Prostate gland (tissue), 2 donors: Measurements from ENCODE around the gene SMAD7. TPM values are rescaled to one million over a fixed set of nuclear protein-coding genes. Genes with fewer than 3 reads are reported as not detected.

ENCODE experiments used
- DNase-seq: peaks from one replicate; pipeline ENCODE4 v3.0.0-alpha.2; 2019; ENCODE audit warnings: low spot score
- H3K27ac ChIP-seq, 2 donors: fragments of 200-600 bp; sonication (generic); 2 replicates each; pipeline ENCODE4 v1.5.1; 2017 to 2019
- H3K27me3 ChIP-seq: fragments of 200-600 bp; sonication (generic); replicated peaks from 2 replicates; pipeline ENCODE4 v1.5.1; 2019; ENCODE audit not compliant: insufficient read depth
- H3K36me3 ChIP-seq, 2 donors: fragments of 200-600 bp; sonication (generic); 1 replicate in 1 of 2; 2 replicates in 1 of 2; pipeline versions ENCODE4 v1.5.1 to v1.8.1; 2017 to 2019
- H3K4me1 ChIP-seq: fragments of 200-600 bp; sonication (generic); replicated peaks from 2 replicates; pipeline ENCODE4 v1.5.1; 2019
- H3K4me3 ChIP-seq, 2 donors: fragments of 200-600 bp; sonication (generic); 2 replicates each; pipeline ENCODE4 v1.5.1; 2017 to 2019
- H3K9me3 ChIP-seq: fragments of 200-600 bp; sonication (generic); 2 replicates; pipeline ENCODE4 v1.5.1; 2017
- CTCF ChIP-seq, 4 experiments: fragments of 200-600 bp in 2 of 4; fragments of 450-650 bp in 2 of 4; sonication (generic) in 2 of 4; IDR thresholded peaks; 1 replicate in 3 of 4; 2 replicates in 1 of 4; pipeline ENCODE4 v1.5.1; 2016 to 2019; ENCODE audit warnings: antibody characterized with exemption in 4 of 4, mild to moderate bottlenecking in 2 of 4, moderate library complexity in 2 of 4
- POLR2A ChIP-seq: fragments of 450-650 bp; IDR thresholded peaks from one replicate; pipeline ENCODE4 v1.6.1; 2016; ENCODE audit warnings: antibody characterized with exemption, mild to moderate bottlenecking
- POLR2AphosphoS5 ChIP-seq: sonication (generic); formaldehyde crosslinking; IDR thresholded peaks from one replicate; pipeline ENCODE4 v1.6.1; 2017; ENCODE audit warnings: antibody characterized with exemption
- WGBS: methylation state at CpG from one replicate; pipeline ENCODE4 v1.1.5; 2018; 5-methylcytosine and 5-hydroxymethylcytosine counted together
- intact Hi-C: fragments of 100-400 bp; cut with DNase I; formaldehyde crosslinking; loops from one replicate; pipeline ENCODE4 v1.14.2; 2022
- total RNA-seq, 2 donors: library from RNA; depleted of rRNA; stranded (reverse); fragments of >200 nt; gene quantifications; one replicate each; pipeline ENCODE4 v1.1.0, GENCODE V29; 2016

Gene SMAD7
- total RNA-seq, 2 donors from 2014 or later, result 29.3 to 31.0 TPM

DNA sequence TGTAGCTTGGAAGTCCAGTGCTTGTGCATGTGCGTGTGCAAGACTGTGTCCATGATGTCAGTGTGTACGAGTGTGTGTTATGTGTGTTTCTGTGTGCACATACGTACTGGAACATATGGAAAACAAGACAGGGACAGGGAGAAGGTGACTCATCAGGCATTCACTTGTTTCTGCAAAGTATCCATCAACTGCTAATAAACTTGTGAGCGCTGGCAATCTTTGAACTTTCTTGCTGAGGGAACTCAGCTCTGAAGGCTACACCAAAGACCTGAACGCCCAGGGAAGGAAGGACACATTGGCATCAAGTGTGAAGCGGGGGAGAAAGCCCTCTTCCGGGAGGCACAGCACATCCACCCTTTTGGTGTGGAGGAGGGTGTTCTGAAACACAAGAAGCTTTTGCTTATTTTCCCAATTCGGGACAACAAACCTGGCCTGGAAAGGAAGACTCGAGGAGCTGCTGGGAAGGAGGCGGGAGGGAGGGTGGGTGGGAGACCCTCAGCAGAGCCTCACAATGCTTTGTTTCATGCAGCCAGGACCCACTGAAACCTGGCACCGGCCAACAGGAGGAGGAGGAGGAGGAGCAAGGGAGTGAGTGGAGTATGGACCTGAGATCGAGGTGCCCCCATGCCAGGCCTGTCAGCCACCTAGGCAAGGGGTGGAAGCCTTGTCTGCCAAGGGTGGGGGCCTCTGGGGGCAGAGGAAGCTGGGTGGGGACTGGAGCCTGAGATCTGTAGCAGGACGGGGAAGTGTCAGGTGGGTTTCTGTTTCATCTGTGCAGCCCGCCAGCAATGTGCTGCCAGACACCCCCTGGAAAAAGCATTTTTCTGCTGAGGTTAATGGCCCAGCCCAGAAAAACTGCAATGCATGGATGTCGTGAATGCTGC lies 26.8 kb downstream of the SMAD7 start:
- TF ChIP-seq POLR2A (no peak), POLR2AphosphoS5 (no peak)
- Histone ChIP-seq H3K4me1 (peaks cover 23% of the 10 kb centered on the region), H3K4me3 (no peak overlapping the region), H3K9me3 (no peaks in the 10 kb centered on the region), H3K27ac (peak overlapping the region; percentile 57 to 66), H3K27me3 (no peaks in the 10 kb centered on the region), H3K36me3 (no peaks in the 10 kb centered on the region)
- intact Hi-C loops, result no loop called here
- 32% methylated on average over 15 of the region's 15 CpGs for WGBS
- no peak for DNase-seq

DNA sequence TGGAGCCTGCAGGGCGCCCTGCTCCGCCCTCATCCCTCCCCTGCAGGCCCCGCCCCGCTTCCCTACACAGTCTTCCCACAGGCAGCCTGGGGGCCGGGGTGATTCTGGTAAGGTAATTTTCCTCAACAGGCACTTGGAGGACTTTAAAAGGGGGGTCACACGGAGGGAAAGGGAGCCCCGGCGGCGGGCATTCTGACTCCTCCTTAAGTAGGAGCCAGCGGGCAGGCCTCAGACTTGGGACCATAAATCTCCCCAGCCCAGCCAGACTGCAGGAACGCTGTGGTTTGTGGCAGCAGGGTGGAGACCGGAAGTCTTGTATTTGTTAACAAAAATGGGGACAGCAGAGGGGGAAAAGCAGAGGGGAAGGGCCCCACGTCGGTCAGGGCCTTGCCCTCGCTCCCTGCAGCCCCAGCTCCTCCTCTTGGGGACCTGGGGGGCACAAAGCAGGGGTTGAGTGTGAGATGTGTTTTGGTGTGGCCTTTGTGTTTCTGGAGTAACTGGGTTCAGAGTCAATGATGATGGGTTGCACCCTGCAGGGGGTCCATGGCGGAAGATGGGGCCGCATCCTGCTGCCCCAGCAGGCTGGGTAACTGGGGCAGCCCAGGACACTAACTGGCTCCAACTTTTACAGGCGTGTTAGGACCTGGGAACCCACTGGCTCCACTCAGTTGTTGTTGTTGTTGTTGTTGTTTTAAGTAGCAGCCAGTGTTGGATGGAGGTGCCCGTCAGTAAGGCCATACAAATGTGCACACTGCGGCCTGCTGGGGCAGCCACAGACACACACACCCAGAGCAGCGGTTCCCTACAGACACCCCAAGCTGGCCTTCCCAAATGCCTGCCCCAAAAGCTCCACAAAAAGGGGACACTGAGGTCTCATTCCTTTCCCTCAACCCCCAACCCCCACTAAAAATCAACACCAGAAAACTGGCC lies 27.7 kb downstream of the SMAD7 start:
- peak overlapping the region; percentile 57 to 66 for H3K27ac ChIP-seq
- DNase-seq, result peak; percentile 71
- peaks cover 16% of the 10 kb centered on the region for H3K4me1 ChIP-seq
- peak overlapping the region; percentile 13 to 29 for H3K4me3 ChIP-seq
- 15% methylated on average over 21 of the region's 21 CpGs for WGBS
- TF ChIP-seq POLR2A (no peak), POLR2AphosphoS5 (peak; percentile 60), CTCF (IDR thresholded peaks at IDR 0.05) (no peak)
- H3K27me3 ChIP-seq, result no peaks in the 10 kb centered on the region
- H3K36me3 ChIP-seq, result no peaks in the 10 kb centered on the region
- intact Hi-C loops, result no loop called here
- no peaks in the 10 kb centered on the region for H3K9me3 ChIP-seq

GRCh38 chr18:48922226-48922800 lies 28.5 kb downstream of the SMAD7 start:
- intact Hi-C loops, result no loop called here
- H3K4me1 ChIP-seq, result peaks cover 16% of the 10 kb centered on the region
- WGBS, result 23% methylated on average over 7 of the region's 7 CpGs
- H3K9me3 ChIP-seq, result no peaks in the 10 kb centered on the region
- TF ChIP-seq CTCF (IDR thresholded peaks at IDR 0.05), result no peak
- H3K27ac ChIP-seq, result peak overlapping the region; percentile 57 to 66
- H3K27me3 ChIP-seq, result no peaks in the 10 kb centered on the region
- H3K36me3 ChIP-seq, result no peaks in the 10 kb centered on the region
- peak overlapping the region; percentile 13 to 29 for H3K4me3 ChIP-seq
- DNase-seq, result no peak

- WGBS, result 82% methylated on average over 34 of the region's 34 CpGs
- peak overlapping the region; percentile 19 to 66 for H3K27ac ChIP-seq
- intact Hi-C loops, result no loop called here
- H3K4me1 ChIP-seq, result peaks cover 16% of the 10 kb centered on the region
- H3K4me3 ChIP-seq, result no peak overlapping the region
- no peak for DNase-seq
- H3K27me3 ChIP-seq, result no peaks in the 10 kb centered on the region
- H3K36me3 ChIP-seq, result no peaks in the 10 kb centered on the region
- TF ChIP-seq POLR2AphosphoS5, result no peak
- TF ChIP-seq POLR2A, result no peak
- TF ChIP-seq CTCF (IDR thresholded peaks at IDR 0.05), result no peak
- H3K9me3 ChIP-seq, result no peaks in the 10 kb centered on the region
These were observed 29.2 kb downstream of the SMAD7 start for GRCh38 chr18:48921305-48922225.
